NAMALWA (cell line): Measurements from ENCODE around the gene GAGE12G.
"Not testable (repeated sequence)": the region's sequence is repeated elsewhere in the genome, so short reads cannot be mapped to it uniquely, and the experiment has no call there.

Source experiments
- DNase-seq: peaks from one replicate; pipeline ENCODE4 v3.0.0-alpha.2; 2015; ENCODE audit warnings: low spot score

Gene GAGE12G

GRCh38 chrX:49570100-49570499, at the start of gene GAGE12G:
GAGE12G (plus strand) TSS chrX:49570400; CDS start chrX:49571555, 1,155 bp downstream.
- not testable (repeated sequence) for DNase-seq

GRCh38 chrX:49531877-49532276, 38.3 kb upstream of the GAGE12G start, which contains the start of gene GAGE12C:
GAGE12C (plus strand) TSS chrX:49532177; CDS start chrX:49533332, 1,155 bp downstream.
- not testable (repeated sequence) for DNase-seq

- not testable (repeated sequence) for DNase-seq
These were observed 28.8 kb upstream of the GAGE12G start, which contains the start of gene GAGE12D for GRCh38 chrX:49541433-49541832. GAGE12D (plus strand) TSS chrX:49541733; CDS start chrX:49542888, 1,155 bp downstream.

GRCh38 chrX:49550989-49551388, 19.2 kb upstream of the GAGE12G start, which contains the start of gene GAGE12E:
GAGE12E (plus strand) TSS chrX:49551289; CDS start chrX:49552444, 1,155 bp downstream.
- not testable (repeated sequence) for DNase-seq

GRCh38 chrX:49560542-49560941, 9.7 kb upstream of the GAGE12G start, which contains the start of gene GAGE12F:
GAGE12F (plus strand) TSS chrX:49560842; CDS start chrX:49561997, 1,155 bp downstream.
- not testable (repeated sequence) for DNase-seq

- not testable (repeated sequence) for DNase-seq
These were observed 1.5 kb upstream of the GAGE12G start for GRCh38 chrX:49568728-49569127.

- DNase-seq: not testable (repeated sequence)
These were observed 1.0 kb upstream of the GAGE12G start for GRCh38 chrX:49569152-49569551.

- DNase-seq: not testable (repeated sequence)
These were observed 9.4 kb downstream of the GAGE12G start, which contains the start of gene GAGE12H for GRCh38 chrX:49579649-49580048. GAGE12H (plus strand) TSS chrX:49579949; CDS start chrX:49581104, 1,155 bp downstream.

- not testable (repeated sequence) for DNase-seq
These were observed 19.0 kb downstream of the GAGE12G start, which contains the start of gene GAGE2A for GRCh38 chrX:49589196-49589595. GAGE2A (plus strand) TSS chrX:49589496; CDS start chrX:49590651, 1,155 bp downstream.

- DNase-seq: not testable (repeated sequence)
These were observed 19.7 kb downstream of the GAGE12G start for GRCh38 chrX:49589769-49590478.

GRCh38 chrX:49590488-49590887, 20.3 kb downstream of the GAGE12G start:
- DNase-seq: not testable (repeated sequence)

GRCh38 chrX:49598720-49599119, 28.5 kb downstream of the GAGE12G start, which contains the start of gene GAGE1:
GAGE1 (plus strand) TSS chrX:49599020; CDS start chrX:49600175, 1,155 bp downstream.
- not testable (repeated sequence) for DNase-seq

- no peak for DNase-seq
These were observed 40.6 kb downstream of the GAGE12G start for GRCh38 chrX:49610718-49611310.

GRCh38 chrX:49618574-49618973, 48.4 kb downstream of the GAGE12G start:
- DNase-seq: no peak
